Tongue (tissue), 2 donors: ENCODE measurements around the gene DLGAP5. TPM values are rescaled to one million over a fixed set of nuclear protein-coding genes. Genes with fewer than 3 reads are reported as not detected.

ENCODE experiments used
- DNase-seq: peaks from one replicate; pipeline ENCODE4 v3.0.0-alpha.2; 2015
- total RNA-seq: library from RNA; depleted of rRNA; stranded (reverse); fragments of >200 nt; gene quantifications from one replicate; pipeline ENCODE4 v1.2.3, GENCODE V29; 2014

DLGAP5 gene
- total RNA-seq, 1 donor from 2014 or later = 12.6 TPM

DNA sequence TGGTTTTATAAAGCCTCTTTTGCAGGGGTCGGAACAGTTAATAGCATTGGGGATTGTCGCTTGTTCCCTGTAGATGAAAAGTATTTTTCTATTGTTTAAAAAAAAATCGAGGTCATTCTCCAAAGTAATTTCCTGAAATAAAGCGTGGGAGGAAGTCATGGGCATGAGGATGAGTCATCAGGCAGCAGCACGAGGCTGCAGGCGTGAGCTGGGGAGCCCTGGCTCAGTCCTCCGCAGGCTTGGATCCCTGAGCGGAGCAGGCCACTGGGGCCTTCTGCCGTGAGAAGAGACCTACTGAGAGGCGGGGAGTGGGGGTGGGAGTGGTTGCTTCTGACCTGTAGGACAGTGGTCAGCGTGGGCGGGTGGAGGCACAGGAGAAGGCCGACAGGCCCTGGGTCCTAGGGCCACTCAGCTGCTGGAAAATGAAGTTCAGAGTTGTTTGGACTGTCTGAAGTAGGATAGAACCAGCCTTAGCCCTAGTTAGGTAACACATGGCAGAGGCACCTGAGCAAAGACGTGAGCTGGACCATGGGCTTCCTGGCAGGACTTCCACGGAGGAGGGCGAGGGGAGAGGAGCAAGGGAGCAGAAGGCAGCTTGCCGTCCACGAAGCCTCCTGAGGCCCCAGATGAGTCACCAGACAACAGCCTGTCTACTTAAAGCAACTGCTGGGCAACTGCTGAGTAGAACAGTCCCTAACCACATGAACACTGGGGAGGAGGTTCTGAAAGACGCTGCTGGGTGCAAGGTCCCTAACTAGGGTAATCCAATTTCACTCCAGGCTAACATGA is 83.4 kb downstream of the DLGAP5 start:
- peak; percentile 57 for DNase-seq

DNA sequence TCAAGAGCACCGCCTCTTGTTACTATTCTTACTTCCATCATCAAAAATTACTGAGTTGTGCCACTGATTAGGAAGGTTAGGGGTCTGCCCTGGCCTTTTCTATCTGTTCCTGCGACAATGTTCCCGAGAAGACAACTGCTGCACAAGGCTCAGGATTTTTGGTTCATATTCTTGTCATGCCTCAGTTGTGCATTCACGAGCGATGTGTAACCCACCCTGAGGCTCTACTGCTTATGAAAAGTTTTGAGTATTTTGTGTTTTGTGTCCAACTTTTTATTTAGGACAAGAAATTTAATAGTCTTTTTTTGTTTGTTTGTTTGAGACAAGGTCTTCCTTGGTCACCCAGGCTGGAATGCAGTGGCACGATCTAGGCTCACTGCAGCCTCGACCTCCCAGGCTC is 85.4 kb downstream of the DLGAP5 start:
- no peak for DNase-seq

DNA sequence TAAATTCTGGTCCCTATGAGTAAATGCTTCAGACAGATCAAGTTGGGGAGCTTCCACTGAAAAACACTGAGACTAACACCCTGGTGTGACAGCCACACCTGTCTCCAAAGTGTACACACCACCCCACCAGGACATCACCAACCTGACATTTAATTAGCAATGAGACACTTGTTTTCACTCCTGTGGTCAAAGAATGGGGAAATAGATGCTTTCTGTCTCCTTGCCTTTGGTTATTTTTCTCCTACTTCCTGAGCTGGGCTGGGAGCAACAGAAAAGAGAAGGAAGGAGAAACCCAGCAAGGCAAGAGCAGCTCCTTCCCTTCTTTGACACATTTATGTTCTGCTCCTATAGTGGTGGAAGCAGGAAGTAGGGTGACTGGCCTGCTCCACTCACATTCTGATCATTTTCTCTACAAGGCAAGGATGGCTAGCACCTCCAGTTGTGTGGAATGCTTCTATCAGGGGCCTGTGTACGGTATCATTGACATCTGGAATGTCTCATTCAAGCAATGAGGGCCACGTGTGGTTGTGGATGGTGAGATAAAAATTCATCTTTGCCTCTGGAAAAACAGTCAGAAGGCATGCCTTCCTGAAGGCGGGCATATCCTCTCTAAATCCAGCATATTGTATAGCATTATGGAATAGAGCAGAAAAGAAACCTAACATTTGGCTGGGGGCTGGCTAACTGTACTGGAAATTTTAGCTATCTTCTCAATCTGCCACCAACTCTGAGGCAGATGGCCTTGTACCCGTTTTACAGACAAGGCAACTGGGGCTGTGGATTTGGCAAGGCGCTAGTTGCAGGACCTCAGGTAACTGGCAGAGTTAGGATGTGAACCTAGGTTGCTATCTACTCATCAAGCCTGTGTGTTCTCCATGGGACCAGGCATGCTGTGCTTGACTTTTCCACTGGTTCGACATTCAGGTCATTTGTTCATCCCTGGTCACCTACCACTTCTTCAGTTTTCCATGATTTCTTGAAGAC is 87.1 kb downstream of the DLGAP5 start:
- no peak for DNase-seq

DNA sequence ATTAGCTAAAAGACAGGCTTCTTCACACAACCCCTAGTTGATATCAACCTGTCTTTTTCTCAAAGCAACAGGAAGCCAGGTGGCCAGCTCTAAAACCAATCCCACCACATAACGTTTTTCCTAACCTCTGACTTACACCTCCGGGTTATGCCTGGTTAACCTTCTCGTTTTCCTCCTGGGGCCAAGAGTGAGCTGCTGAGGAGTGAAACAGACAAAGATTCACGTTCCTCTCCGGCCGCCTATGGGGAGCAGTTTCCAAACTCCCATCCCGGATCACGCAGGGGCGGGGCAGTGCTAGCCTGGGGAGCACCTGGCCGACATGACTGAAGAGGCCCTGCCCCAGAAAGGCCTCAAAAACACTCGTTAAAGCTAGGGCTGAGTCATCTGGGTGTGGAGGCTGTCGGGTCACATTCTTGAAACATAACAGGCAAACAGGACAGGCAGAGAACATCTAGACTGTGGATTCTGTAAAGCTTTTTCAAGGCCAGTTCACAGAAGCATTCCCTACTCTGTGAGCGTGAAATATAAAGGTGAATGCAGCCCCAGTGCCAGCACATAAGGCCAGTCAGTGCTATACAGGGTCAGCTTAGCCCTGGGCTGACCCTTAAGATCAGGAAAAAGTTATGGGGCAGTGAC is 88.3 kb downstream of the DLGAP5 start:
- peak; percentile 90 for DNase-seq

DNA sequence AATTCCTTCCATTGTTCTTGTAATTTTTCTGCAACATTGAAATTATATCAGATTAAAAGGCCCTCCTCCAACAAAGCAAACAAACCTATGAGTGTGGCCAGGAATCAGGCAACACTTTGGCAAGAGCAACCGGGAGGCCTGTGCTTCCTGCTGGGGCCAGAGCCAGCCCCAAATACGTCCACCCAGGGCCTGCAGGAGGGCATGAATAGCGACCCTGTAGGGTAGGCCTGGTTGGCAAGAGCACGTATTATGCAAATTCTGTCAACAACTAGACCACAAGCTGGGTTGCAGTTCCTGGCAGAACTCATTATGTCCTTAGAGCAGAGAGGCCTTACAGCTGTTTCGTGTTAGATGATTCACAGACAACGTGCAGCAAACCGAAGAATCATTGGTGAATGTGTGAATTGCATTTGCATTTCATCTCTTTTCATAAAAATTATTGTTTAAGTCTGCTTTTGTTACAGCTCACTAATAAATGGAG is 89.2 kb downstream of the DLGAP5 start:
- DNase-seq = peak; percentile 86

DNA sequence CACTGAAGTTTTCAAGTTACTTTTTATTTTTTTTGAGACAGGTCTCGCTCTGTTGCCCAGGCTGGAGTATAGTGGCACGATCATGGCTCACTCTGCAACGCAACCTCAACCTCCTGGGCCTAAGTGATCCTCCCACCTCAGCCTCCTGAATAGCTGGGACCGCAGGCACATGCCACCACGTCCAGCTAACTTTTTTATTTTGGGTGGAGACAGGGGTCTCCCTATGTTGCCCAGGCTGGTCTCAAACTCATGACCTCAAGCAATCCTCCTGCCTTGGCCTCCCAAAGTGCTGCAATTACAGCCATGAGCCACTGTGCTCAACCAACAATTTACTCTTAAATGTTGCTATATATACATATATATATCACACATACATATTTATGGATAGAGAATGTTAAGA is 89.7 kb downstream of the DLGAP5 start:
- no peak for DNase-seq

DNA sequence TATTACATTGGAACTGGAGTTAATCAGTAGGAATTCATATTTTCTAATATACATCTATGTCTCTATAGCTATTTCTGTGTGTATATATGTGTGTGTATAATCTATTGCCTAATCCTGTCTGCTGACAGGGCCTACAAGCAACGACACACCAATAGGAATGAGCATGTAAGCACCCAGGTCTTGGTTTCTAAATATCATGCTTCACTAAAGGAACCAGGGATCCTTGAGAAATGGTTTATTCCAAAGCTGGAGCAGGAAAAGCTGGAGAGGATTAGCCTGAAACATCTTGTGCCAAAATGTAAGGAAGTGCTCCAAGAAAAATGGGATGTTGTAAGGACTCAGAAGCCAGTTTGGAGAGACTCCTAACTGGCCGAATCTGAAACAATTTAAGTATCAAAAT is 91.6 kb downstream of the DLGAP5 start:
- DNase-seq = peak; percentile 83

DNA sequence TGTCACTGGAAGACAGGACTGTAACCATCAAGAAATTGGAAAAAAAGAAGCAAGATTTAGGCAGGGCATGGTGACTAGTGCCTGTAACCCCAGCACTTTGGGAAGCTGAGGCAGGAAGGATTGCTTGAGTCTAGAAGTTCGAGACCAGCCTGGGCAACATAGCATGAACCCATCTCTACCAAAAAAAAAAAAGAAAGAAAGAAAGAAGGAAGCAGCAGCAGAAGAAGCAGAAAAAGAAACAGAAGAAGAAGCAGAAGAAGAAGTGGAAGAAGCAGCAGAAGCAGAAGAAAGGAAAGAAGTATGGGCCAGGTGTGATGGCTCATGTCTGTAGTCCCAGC is 92.9 kb downstream of the DLGAP5 start:
- DNase-seq = no peak

Other genes with a start within 250 kb of the DLGAP5 start
- gene WDHD1, start 164.5 kb downstream of the DLGAP5 start, total RNA-seq = 13.3 TPM
- gene SOCS4, start 164.3 kb downstream of the DLGAP5 start, total RNA-seq = 14.0 TPM
- gene MAPK1IP1L, start 139.9 kb downstream of the DLGAP5 start, total RNA-seq = 35.1 TPM
- 114 TPM for gene LGALS3, start 62.3 kb downstream of the DLGAP5 start, total RNA-seq
- 40.7 TPM for gene FBXO34, start 79.8 kb upstream of the DLGAP5 start, total RNA-seq
- gene ATG14, start 220.2 kb upstream of the DLGAP5 start, total RNA-seq = 21.7 TPM
- not detected for gene TBPL2, start 249.0 kb upstream of the DLGAP5 start, total RNA-seq